Fibroblast of mammary gland (primary cell): ENCODE data around the gene PAX9.

Experiments used
- DNase-seq: peaks from one replicate; pipeline ENCODE4 v3.0.0-alpha.2; 2010; ENCODE audit warnings: low read depth
- H3K4me3 ChIP-seq: 2 replicates; pipeline ENCODE4 v1.5.1; 2011; ENCODE audit warnings: low read depth, mild to moderate bottlenecking, low read length, moderate library complexity; ENCODE audit not compliant: control insufficient read depth
- TF ChIP-seq, protein P1 (sequence below): conservative IDR thresholded peaks from 2 replicates; pipeline ENCODE4 v1.5.1; 2011; ENCODE audit warnings: low read depth, low read length, inconsistent platforms; ENCODE audit not compliant: control insufficient read depth, insufficient read depth

The PAX9 gene

GRCh38 chr14:36720657-36721056 is 59.0 kb downstream of the PAX9 start:
- DNase-seq: no peak
- TF ChIP-seq, protein P1, sequence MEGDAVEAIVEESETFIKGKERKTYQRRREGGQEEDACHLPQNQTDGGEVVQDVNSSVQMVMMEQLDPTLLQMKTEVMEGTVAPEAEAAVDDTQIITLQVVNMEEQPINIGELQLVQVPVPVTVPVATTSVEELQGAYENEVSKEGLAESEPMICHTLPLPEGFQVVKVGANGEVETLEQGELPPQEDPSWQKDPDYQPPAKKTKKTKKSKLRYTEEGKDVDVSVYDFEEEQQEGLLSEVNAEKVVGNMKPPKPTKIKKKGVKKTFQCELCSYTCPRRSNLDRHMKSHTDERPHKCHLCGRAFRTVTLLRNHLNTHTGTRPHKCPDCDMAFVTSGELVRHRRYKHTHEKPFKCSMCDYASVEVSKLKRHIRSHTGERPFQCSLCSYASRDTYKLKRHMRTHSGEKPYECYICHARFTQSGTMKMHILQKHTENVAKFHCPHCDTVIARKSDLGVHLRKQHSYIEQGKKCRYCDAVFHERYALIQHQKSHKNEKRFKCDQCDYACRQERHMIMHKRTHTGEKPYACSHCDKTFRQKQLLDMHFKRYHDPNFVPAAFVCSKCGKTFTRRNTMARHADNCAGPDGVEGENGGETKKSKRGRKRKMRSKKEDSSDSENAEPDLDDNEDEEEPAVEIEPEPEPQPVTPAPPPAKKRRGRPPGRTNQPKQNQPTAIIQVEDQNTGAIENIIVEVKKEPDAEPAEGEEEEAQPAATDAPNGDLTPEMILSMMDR: no peak
- H3K4me3 ChIP-seq: no peak overlapping the region

DNA sequence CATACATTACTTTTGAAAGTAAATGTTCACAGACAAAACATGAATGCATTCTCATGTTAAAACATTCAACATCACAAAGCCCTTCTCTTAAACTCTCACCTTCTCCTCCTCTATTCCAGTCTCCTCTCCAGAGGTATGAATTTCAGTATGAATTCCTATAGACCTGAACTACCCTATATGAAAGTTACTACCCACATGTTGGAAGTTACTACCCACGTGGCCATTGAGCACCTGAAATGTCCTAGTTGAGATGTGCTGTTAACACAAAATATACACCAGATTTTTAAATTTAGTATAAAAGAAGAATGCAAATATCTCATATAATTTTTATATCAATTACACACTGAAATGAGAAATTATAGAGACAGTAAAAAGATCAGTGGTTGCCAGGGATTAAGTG is 60.2 kb downstream of the PAX9 start:
- H3K4me3 ChIP-seq: no peak overlapping the region
- TF ChIP-seq, protein P1: no peak
- no peak for DNase-seq

- TF ChIP-seq, protein P1: no peak
- no peak for DNase-seq
- no peak overlapping the region for H3K4me3 ChIP-seq
These were observed 61.9 kb downstream of the PAX9 start for GRCh38 chr14:36723530-36723929.

DNA sequence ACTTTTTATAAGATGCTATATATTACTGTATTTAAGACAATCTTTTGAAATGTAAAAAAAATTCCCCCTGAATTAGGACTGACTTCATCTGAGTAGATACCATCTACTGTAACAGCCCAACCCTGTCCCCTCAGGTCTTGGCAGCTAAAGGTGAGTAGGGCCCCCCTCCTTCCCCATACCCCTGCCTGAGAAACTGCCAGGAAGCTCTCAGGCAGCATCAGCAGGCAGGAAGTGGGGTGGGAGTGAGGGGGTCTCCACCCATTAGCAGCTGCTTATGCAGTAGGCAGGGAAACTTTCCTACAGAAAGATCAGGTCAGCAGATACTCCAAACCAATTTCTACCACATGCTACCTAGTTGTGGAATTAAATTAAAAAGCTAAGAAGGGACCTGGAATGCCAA is 62.5 kb downstream of the PAX9 start:
- DNase-seq: no peak
- TF ChIP-seq, protein P1: no peak
- no peak overlapping the region for H3K4me3 ChIP-seq

- no peak for DNase-seq
- TF ChIP-seq, protein P1: no peak
These were observed 64.5 kb downstream of the PAX9 start for GRCh38 chr14:36726128-36726527.

More at GRCh38 chr14:36726128-36726527, 64.5 kb downstream of the PAX9 start:
- H3K4me3 ChIP-seq: no peak overlapping the region
